CD4-positive, CD25-positive, alpha-beta regulatory T cell (primary cell): ENCODE results near the gene TSSK2. TPM values are rescaled to one million over a fixed set of nuclear protein-coding genes. Genes with fewer than 3 reads are reported as not detected.

ENCODE experiments used
- ATAC-seq, 2 donors: fragments of 150-1000 bp; cut with Tn5 transposase; one replicate each; pipeline ENCODE4 v1.10.0; 2021; ENCODE audit warnings: low read depth in 2 of 2, moderate number of reproducible peaks in 2 of 2, moderate library complexity in 1 of 2
- DNase-seq, 3 donors: peaks; one replicate each; pipeline versions ENCODE4 v3.0.0 to v3.0.0-alpha.2; 2012 to 2022; ENCODE audit warnings: mixed read lengths in 1 of 3
- H3K27ac ChIP-seq: one replicate; pipeline ENCODE4 v1.7.0; 2013; ENCODE audit warnings: mild to moderate bottlenecking, low read length; ENCODE audit not compliant: insufficient read depth, poor library complexity, severe bottlenecking
- H3K27me3 ChIP-seq: one replicate; pipeline ENCODE4 v1.7.0; 2013; ENCODE audit warnings: low read length; ENCODE audit not compliant: control insufficient read depth, insufficient read depth
- H3K36me3 ChIP-seq: one replicate; pipeline ENCODE4 v1.7.0; 2013; ENCODE audit warnings: mild to moderate bottlenecking, low read length, moderate library complexity; ENCODE audit not compliant: control insufficient read depth, insufficient read depth
- H3K4me1 ChIP-seq: 2 replicates; pipeline ENCODE4 v1.7.0; 2013; ENCODE audit warnings: mild to moderate bottlenecking, low read length; ENCODE audit not compliant: insufficient read depth, control insufficient read depth, poor library complexity, severe bottlenecking
- H3K4me3 ChIP-seq: one replicate; pipeline ENCODE4 v1.7.0; 2013; ENCODE audit warnings: low read depth, mild to moderate bottlenecking, low read length, moderate library complexity
- H3K9me3 ChIP-seq, 2 experiments: 1 replicate in 1 of 2; 2 replicates in 1 of 2; pipeline ENCODE4 v1.7.0; 2013; ENCODE audit warnings: low read length in 2 of 2, mild to moderate bottlenecking in 1 of 2, moderate library complexity in 1 of 2; ENCODE audit not compliant: control insufficient read depth in 2 of 2
- H3K27ac Mint-ChIP-seq, 3 donors: one replicate each; pipeline ENCODE4 v1.8.0; 2020 to 2022; ENCODE audit warnings: mild to moderate bottlenecking in 3 of 3, mixed read lengths in 3 of 3, moderate library complexity in 2 of 3
- H3K27me3 Mint-ChIP-seq: one replicate; pipeline ENCODE4 v1.8.0; 2022; ENCODE audit warnings: mild to moderate bottlenecking, mixed read lengths
- H3K36me3 Mint-ChIP-seq: one replicate; pipeline ENCODE4 v1.8.0; 2020; ENCODE audit warnings: mixed read lengths
- H3K4me1 Mint-ChIP-seq, 4 donors: one replicate each; pipeline ENCODE4 v1.8.0; 2020 to 2022; ENCODE audit warnings: mixed read lengths in 4 of 4, mild to moderate bottlenecking in 1 of 4
- H3K4me3 Mint-ChIP-seq, 4 donors: one replicate each; pipeline ENCODE4 v1.8.0; 2020 to 2022; ENCODE audit warnings: mild to moderate bottlenecking in 4 of 4, mixed read lengths in 4 of 4, moderate library complexity in 3 of 4
- H3K9me3 Mint-ChIP-seq, 7 donors: one replicate each; pipeline ENCODE4 v1.8.0; 2020 to 2022; ENCODE audit warnings: mixed read lengths in 7 of 7, mild to moderate bottlenecking in 3 of 7, moderate library complexity in 2 of 7
- polyA plus RNA-seq, 4 donors: library from polyadenylated mRNA; unstranded; fragments of 300-500 nt; fragmentation: Illumina TruSeq; gene quantifications; one replicate each; pipeline ENCODE4 v1.2.3, GENCODE V29; 2021
- total RNA-seq: library from RNA; stranded (reverse); gene quantifications from one replicate; pipeline ENCODE4 v1.2.3, GENCODE V29; 2022

TSSK2 gene
- total and polyA plus RNA-seq, 5 donors from 2014 or later: not detected

DNA sequence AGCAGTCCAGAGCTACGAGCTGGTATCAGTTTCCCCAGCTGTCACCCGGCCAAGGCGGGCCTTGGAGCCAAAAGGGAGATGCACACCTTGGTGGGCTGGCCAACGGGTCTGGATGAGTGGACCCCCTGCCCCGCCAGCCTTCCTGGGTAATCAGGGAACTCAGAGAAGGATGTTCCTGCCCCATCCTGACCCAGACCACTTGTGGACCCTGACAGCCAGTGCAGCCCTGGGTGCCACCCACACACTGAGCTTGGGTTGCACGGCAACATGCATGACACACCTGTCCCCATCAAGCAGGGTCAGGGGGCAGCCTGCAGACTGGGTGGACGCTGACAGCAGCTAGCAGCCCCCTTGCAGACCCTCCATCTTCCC, 38.8 kb downstream of the TSSK2 start:
- no peak overlapping the region for H3K4me3 ChIP-seq

DNA sequence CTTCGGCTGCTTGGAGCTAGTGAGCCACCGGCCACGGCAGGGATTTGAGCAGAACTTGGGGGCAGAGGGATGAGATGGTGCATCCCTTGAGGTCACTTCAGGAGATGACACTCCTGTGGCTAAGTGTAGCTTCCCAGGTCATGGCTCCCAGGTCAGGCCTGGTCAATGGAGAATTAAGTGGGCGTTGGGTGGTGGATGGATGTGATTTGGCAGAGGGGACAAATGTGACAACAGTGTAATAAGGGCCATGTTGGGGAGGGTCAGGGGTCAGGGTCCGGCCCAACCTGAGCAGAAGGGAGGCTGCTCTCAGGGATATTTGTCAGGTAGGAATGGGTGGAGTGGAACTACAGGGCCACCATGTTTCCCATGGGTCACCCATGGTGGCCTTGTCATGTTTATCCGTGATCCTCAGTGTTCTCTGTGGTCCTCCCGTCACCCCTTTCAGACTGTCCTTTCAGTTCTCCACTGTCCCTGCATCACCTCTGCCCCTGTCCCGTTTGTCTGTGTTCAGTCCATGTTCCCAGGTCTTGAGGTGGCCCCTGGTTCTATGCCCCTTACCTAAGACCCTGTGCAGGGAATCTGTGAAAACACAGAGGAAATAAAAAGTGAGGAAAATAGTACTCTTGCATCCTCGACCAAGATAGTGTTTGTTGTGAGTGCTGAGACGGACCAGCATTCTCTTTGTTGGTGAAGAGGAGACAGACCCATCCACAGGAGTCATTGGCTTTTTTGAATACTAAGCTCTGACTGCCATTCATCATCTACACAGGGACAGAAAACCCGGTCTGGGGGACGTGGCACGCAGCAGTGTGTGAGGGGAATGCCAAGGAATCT, 41.3 kb downstream of the TSSK2 start:
- peak overlapping the region; percentile 88 to 94 (median 94) for H3K4me3 Mint-ChIP-seq
- H3K4me1 Mint-ChIP-seq: peaks cover 0 to 49% (median 19%) of the 10 kb centered on the region in 4 donors
- peak overlapping the region; percentile 75 for H3K4me3 ChIP-seq

More for the DNA sequence above, 38.8 kb downstream of the TSSK2 start:
- DNase-seq: no peak
- H3K27ac ChIP-seq: no peak overlapping the region
- Mint-ChIP-seq H3K36me3 (no peaks in the 10 kb centered on the region), H3K9me3 (peaks cover 0 to 2% (median 0%) of the 10 kb centered on the region in 7 donors), H3K4me3 (peak overlapping the region; percentile 88 to 94 (median 94)), H3K27me3 (peaks cover 36% of the 10 kb centered on the region), H3K4me1 (peaks cover 0 to 41% (median 19%) of the 10 kb centered on the region in 4 donors), H3K27ac (no peak overlapping the region)
- peaks cover 16% of the 10 kb centered on the region for H3K27me3 ChIP-seq
- peaks cover 37% of the 10 kb centered on the region for H3K4me1 ChIP-seq
- no peak for ATAC-seq
- H3K9me3 ChIP-seq: no peaks in the 10 kb centered on the region
- no peaks in the 10 kb centered on the region for H3K36me3 ChIP-seq

DNA sequence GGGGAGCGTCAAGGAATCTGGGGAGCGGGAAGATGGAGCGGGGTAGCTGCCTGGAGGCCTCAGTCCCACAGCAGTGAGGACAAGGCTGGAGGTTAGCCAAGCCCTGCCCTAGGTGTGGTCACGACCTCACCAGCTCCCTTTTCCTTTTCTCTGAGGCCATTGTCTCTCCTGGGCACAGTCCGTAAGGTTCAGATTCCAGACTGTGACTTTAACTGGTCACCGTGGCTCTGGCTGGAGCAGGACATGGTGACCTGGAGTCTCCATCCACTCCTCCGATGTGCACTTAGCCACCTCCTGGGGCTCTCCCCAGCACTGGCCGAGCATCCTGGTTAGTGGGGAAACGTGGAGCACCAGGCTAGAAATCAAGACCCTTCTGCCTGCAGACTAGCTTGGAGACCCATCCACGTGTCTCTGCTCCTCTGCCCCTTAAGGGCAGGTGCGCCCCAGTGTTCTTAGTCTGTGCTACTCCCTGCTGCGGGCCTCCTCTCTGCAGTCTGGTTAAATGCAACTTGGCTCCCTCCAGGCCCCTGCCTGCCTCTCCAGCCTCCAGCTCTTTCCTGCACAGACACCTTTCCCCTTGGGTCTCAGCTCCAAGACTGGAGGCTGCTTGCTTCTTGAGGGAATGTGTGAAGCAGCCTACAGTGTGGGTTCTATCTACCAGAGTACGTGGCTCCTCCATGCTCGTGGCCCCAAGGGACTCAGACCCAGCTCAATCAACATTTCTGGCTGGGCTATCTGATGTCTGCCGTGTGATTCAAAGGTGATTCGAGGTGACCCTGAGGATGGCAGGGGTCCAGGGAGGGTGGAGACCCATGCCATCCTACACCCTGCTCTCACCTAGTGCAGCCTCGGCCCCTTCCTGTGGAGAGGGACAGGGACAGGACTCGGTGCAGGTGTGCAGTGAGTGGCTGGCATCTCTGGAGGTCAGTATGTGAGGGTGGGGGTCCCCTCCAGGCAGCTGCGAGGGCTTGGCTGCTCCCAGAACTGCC, 42.2 kb downstream of the TSSK2 start:
- Histone ChIP-seq H3K9me3 (no peaks in the 10 kb centered on the region), H3K4me1 (peaks cover 47% of the 10 kb centered on the region), H3K27me3 (peaks cover 4% of the 10 kb centered on the region), H3K36me3 (no peaks in the 10 kb centered on the region), H3K4me3 (no peak overlapping the region), H3K27ac (no peak overlapping the region)
- peaks cover 0 to 49% (median 19%) of the 10 kb centered on the region in 4 donors for H3K4me1 Mint-ChIP-seq
- H3K4me3 Mint-ChIP-seq: peak overlapping the region; percentile 88 to 94 (median 94)
- H3K27me3 Mint-ChIP-seq: peaks cover 17% of the 10 kb centered on the region
- no peak for DNase-seq
- H3K27ac Mint-ChIP-seq: peak overlapping the region; percentile 93 to 96 (median 95)
- H3K36me3 Mint-ChIP-seq: no peaks in the 10 kb centered on the region
- peaks cover 0 to 2% (median 0%) of the 10 kb centered on the region in 7 donors for H3K9me3 Mint-ChIP-seq
- no peak for ATAC-seq

More for the DNA sequence above, 41.3 kb downstream of the TSSK2 start:
- Histone ChIP-seq H3K9me3 (no peaks in the 10 kb centered on the region), H3K27ac (peak overlapping the region; percentile 80), H3K36me3 (no peaks in the 10 kb centered on the region), H3K27me3 (peaks cover 12% of the 10 kb centered on the region), H3K4me1 (peaks cover 40% of the 10 kb centered on the region)
- H3K27me3 Mint-ChIP-seq: peaks cover 24% of the 10 kb centered on the region
- DNase-seq (no peak), ATAC-seq (no peak)
- peaks cover 0 to 2% (median 0%) of the 10 kb centered on the region in 7 donors for H3K9me3 Mint-ChIP-seq
- no peaks in the 10 kb centered on the region for H3K36me3 Mint-ChIP-seq
- H3K27ac Mint-ChIP-seq: peak overlapping the region; percentile 76 to 96 (median 93)

DNA sequence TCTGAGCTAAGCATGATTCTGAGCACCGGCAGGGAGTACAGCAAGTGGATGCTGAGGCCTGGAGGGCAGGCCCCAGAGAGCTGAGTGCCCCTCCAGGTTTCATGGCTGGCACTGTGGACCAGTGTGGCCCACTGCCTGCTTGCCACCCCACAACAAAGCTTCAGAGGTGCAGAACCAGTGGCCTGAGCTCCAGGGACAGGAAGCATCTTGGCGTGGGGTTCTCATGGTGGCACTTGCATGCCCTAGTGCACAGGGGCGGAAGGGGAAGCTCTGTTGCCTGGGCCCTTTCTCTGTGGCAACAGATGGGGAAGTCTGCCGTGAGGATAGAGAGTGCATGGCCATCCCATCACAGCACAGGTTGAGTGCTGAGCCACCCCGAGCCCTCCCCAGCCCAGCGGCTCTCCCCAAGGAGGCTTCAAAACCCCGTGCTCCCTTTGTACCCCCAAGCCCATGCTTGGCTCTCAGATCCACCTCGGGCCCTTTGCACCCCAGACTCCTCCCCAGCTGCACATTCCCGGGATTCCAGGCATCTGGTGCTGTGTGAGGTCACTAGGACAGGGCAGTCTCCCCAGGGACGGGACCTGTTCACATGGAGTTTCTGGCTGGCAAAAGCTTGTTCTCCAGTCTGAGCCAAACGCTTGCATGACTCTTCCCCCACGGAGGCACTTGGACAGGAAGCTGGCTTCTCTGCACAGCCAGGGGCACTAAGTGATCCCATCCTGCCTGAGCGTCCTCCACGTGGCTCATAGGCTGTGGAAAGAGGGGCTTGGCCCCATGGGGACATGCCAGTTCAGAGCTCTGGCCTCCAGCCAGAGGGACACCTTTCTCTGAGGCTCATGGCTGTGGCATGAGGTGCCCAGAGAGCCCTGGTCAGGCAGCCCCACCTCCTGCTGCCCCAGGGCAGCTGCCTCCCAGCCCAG, 43.3 kb downstream of the TSSK2 start:
- peaks cover 0 to 2% (median 0%) of the 10 kb centered on the region in 7 donors for H3K9me3 Mint-ChIP-seq
- no peaks in the 10 kb centered on the region for H3K36me3 Mint-ChIP-seq
- Histone ChIP-seq H3K36me3 (no peaks in the 10 kb centered on the region), H3K27me3 (no peaks in the 10 kb centered on the region), H3K27ac (no peak overlapping the region), H3K9me3 (no peaks in the 10 kb centered on the region), H3K4me3 (no peak overlapping the region), H3K4me1 (peaks cover 48% of the 10 kb centered on the region)
- peak overlapping the region in 3 of 4 donors; percentile 58 to 94 (median 88) for H3K4me3 Mint-ChIP-seq
- DNase-seq: no peak
- ATAC-seq: no peak
- peaks cover 3 to 48% (median 21%) of the 10 kb centered on the region in 4 donors for H3K4me1 Mint-ChIP-seq
- peaks cover 8% of the 10 kb centered on the region for H3K27me3 Mint-ChIP-seq
- H3K27ac Mint-ChIP-seq: peak overlapping the region in 1 of 3 donors; percentile 63

DNA sequence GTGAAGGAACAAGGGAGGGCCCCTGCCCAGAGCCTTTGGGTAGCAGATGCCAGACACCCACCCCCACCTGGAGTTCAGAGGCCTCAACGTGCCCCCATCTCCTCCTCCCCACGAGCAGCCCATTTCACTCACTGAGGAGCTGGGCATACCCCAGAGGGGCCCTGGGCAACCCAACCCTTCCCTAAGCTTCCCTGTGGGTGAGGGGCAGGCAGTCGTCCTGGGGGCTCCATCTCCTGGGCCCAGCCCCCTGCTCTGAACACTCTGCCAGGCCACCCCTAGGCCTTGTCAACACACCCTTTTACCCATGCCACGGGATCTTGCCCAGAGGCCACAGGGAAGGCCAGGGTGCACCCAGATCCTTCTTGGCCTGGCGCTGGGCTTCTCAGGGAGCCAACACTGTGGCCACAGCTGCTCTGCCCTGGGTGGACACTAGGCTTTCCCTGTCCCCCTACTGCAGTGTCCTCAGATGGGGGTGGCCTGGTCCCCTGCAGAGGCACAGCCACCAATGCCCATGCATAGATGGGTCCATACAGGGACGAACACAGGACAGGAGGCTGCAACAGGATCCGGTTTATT, 44.0 kb downstream of the TSSK2 start:
- Mint-ChIP-seq H3K9me3 (peaks cover 0 to 2% (median 0%) of the 10 kb centered on the region in 7 donors), H3K27me3 (peaks cover 8% of the 10 kb centered on the region), H3K36me3 (no peaks in the 10 kb centered on the region), H3K4me3 (peak overlapping the region in 1 of 4 donors; percentile 59), H3K27ac (no peak overlapping the region), H3K4me1 (peaks cover 5 to 49% (median 22%) of the 10 kb centered on the region in 4 donors)
- H3K4me1 ChIP-seq: peaks cover 47% of the 10 kb centered on the region
- H3K27ac ChIP-seq: no peak overlapping the region
- no peak overlapping the region for H3K4me3 ChIP-seq
- H3K36me3 ChIP-seq: no peaks in the 10 kb centered on the region
- no peaks in the 10 kb centered on the region for H3K9me3 ChIP-seq
- no peaks in the 10 kb centered on the region for H3K27me3 ChIP-seq
- DNase-seq (no peak), ATAC-seq (no peak)

DNA sequence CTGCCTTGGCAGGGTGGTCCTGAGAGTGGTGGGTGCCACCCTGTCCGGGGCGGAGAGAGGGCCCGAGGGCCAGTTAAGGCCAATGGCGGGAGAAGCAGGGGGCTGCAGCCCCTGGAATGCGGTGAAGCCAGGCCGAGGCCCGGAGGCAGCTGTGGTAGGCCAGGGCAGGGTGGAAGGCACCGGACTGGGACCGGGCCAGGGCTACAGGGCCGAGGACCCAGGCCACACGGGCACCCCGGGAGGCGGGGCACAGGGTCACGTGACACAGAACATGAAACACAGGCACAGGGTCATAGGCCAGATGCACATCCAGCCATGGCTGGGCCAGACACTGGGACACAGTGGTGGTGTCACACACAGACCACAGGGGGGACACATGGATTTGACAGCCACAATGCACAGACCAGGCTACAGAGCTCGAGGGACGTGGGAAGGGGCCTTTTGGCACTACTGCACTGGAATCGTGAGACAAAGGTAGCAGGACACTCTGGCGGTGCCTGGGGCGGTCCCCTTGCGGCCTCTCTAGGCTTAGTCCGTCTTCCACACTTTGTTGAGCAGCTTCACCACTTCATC, 44.6 kb downstream of the TSSK2 start:
- Histone ChIP-seq H3K4me3 (no peak overlapping the region), H3K27me3 (no peaks in the 10 kb centered on the region), H3K9me3 (no peaks in the 10 kb centered on the region), H3K4me1 (peaks cover 42% of the 10 kb centered on the region), H3K36me3 (no peaks in the 10 kb centered on the region), H3K27ac (no peak overlapping the region)
- ATAC-seq (no peak), DNase-seq (no peak)
- H3K27ac Mint-ChIP-seq: no peak overlapping the region
- peak overlapping the region; percentile 35 to 59 (median 55) for H3K4me3 Mint-ChIP-seq
- H3K36me3 Mint-ChIP-seq: no peaks in the 10 kb centered on the region
- peaks cover 3% of the 10 kb centered on the region for H3K27me3 Mint-ChIP-seq
- H3K9me3 Mint-ChIP-seq: no peaks in the 10 kb centered on the region
- H3K4me1 Mint-ChIP-seq: peaks cover 5 to 44% (median 18%) of the 10 kb centered on the region in 4 donors
